SH-SY5Y (cell line): ENCODE measurements around the gene MATN3.

Experiments
- GATA2 ChIP-seq: IDR thresholded peaks from 2 replicates; pipeline ENCODE4 v1.6.1; 2011; ENCODE audit warnings: mild to moderate bottlenecking, low read depth, low read length
- GATA3 ChIP-seq: IDR thresholded peaks from 2 replicates; pipeline ENCODE4 v1.6.1; 2011; ENCODE audit warnings: low read depth, mild to moderate bottlenecking, low read length, moderate library complexity

Gene MATN3

DNA sequence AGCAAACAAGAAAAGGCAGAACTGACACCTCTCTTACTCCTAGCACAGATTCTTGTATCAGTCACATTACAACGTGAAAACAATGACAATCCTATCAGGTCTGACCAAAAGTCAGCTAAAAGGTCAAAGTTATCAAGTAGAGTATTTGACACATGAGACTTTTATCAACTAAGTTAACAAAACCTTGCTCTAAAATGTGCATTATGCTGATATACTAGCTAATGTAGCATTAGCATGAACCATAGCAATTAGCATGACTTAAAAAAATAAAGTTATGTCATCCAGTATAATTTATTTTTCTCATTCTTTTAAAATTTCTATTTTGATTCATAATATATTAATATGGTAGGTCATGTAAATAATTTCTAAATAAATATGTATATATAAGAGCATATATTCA is 69.3 kb downstream of the MATN3 start:
- TF ChIP-seq GATA3 (no peak), GATA2 (no peak)

DNA sequence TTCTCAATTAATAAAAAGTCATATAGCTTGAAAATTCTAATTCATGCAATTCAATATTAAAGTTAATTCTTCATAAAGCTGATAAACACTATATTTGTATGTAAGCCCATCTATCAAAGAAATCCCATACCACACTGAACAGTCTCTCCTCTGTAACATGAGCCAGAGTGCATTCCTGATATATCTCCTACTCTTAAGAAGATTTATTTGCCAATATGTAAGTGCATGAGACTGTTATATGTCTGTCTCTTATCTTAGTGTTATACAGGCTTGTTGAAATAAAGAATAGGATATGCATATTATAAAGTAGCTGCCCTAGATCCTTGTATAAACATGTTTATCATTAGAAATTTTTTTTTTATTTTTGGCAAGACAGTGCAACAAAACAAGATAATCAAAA is 70.3 kb downstream of the MATN3 start:
- TF ChIP-seq GATA3 (no peak), GATA2 (no peak)
